Kasumi-1 (cell line): Measurements from ENCODE around the gene SPRY2.
"Not testable (repeated sequence)": the region's sequence is repeated elsewhere in the genome, so short reads cannot be mapped to it uniquely, and the experiment has no call there.

Experiments
- DNase-seq, 2 experiments: peaks; one replicate each; lab custom pipeline; 2025; lab: John Stamatoyannopoulos, UW

The SPRY2 gene, protein sequence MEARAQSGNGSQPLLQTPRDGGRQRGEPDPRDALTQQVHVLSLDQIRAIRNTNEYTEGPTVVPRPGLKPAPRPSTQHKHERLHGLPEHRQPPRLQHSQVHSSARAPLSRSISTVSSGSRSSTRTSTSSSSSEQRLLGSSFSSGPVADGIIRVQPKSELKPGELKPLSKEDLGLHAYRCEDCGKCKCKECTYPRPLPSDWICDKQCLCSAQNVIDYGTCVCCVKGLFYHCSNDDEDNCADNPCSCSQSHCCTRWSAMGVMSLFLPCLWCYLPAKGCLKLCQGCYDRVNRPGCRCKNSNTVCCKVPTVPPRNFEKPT

GRCh38 chr13:80341101-80341755 lies at the start of gene SPRY2:
SPRY2 (minus strand) TSS chr13:80341126; CDS start chr13:80337705, 3,421 bp downstream.
- DNase-seq: peak; percentile 96

- no peak for DNase-seq
These were observed 49.4 kb upstream of the SPRY2 start for GRCh38 chr13:80390338-80390737.

DNA sequence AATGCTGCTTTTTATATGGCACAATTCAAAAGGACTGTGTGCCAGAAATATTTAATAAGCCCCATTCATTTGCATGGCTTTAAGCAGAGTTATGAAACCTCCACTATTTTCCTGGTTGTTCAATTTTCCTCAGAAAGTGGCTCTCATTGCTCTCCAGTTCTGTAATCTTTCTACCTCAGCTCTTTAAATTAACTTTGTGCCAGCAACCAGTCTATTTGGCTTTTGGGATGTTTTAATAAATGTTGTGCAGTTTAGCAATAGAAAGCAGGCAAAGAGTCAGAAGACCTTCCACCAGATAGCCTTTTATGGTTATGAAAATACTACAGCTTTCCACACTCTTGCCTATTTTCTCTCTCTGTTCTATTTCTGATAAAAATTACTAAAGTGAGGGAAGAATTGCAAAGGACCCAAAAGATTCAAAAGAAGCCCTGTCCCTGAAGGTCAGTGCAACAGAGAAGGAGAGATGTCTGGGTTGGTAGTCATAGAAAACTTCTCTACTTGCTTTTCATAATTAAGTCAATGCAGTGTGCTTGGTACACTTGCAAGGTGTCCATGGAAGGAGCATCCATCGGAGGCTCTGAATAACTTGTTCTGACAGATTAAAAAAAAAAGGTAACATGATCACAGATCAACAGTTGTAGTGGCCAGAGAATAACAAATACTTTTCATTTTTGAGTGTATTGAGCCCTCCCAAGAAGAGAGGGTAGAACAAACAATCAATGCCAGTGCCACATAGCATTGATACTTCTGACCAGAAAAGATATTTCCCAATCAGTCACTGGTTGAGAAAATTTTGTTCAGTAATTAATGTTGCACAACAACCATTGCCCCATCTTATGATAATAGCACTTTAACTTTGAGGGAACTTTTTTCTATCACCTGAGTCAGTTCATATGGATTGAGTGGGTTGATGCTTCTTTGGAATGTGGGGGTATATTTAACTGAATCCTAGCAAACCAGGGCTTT lies 48.4 kb upstream of the SPRY2 start:
- no peak for DNase-seq

- no peak for DNase-seq
These were observed 47.6 kb upstream of the SPRY2 start for GRCh38 chr13:80388506-80388905.

DNA sequence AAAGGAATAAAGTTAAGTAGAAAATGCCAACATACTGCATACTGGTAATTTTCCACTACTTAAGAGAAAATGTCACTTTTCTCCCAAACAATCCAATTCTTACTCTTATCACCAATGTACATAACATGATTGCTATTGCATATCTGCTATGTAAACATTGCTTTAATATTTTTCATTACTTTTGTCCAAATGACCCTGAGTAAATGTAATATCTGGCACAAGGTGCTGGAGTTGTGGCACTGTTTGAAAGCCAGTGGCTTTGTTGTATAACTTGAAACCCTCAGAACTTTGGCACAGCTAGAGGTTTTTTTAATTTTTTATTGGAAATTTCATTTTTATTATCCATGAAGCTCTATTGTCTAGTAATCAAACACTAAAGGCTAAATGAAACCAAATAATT lies 45.7 kb upstream of the SPRY2 start:
- no peak for DNase-seq

DNA sequence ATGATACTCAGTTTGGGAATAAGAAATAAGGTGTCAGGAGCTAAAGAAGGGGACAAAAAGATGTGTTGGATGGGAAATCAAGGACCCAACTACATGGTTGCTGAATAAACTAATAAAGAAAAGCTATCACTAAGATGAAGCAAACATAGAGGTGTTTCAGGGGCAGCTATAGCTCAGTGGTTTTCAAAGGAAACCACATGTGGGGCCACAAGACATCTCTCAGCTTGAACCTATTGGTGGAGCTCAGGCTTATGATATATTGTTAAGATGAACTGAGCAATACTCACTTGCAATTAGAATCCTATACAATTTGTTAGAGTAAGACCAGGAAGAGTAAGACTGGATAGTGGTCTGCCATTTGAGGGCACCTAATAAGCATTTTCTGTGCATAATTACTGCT lies 45.1 kb upstream of the SPRY2 start:
- peak; percentile 43 to 61 for DNase-seq

DNA sequence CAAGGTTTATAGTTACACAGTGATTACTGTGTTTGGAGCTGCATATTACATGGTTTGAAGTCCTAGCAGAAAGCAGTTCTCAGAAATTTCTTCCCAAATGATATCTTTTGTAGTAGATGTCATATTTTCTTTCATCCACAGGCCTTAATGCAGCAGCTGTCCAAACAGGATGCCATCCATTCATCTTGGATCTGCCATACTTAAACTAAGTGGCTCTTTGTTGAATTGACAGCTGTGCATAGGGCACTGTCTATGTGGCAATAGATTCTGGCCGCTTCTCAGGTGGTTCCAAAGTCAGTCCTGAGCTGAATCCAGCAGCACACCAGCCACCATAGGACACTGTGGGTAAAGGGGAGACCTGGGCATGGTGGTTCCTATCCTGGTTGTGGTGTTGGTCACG lies 41.6 kb upstream of the SPRY2 start:
- DNase-seq: no peak

- DNase-seq: no peak
These were observed 38.3 kb upstream of the SPRY2 start for GRCh38 chr13:80379245-80379644.

- no peak for DNase-seq
These were observed 35.6 kb upstream of the SPRY2 start for GRCh38 chr13:80376554-80376953.

- no peak for DNase-seq
These were observed 34.0 kb upstream of the SPRY2 start for GRCh38 chr13:80374901-80375300.

DNA sequence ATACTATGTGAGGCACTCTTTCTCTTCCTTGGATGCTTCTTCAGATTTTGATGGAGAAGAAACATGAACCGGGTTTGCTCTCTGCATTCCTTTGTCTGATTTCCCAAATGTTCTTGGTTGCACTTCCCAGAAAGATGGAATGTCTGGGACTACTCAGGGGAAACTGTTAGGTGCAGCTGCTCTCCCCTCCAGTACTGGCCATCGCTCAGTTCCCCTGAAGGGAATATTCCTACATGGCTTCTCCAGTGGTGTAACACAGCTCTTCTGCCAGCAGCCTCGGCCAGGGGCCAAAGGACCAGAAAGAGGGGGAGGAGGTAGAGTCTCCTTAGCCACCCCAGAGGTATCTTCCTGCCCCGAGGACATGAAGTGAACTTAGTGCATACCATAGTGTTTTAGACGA lies 33.5 kb upstream of the SPRY2 start:
- DNase-seq: no peak

- DNase-seq: no peak
These were observed 31.0 kb upstream of the SPRY2 start for GRCh38 chr13:80371840-80372509.

DNA sequence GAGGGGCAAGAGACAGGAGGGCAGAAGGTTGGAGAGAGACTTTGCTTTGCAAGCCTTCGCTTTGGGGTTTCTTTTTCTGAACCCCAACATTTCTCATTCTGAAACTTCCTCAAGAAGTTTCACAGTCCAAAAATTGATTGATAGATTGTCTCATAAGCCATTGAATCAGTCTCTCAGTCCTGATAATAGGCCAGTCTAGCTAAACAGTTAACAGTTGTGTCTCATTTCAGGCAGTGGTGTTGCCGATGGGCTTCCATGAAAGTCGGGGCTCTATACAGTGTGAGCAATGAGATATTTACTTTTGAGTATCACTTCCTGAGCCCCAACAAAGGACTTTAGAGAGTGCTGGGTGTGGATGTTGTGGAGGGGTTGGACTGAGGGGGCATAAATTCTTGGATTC lies 26.5 kb upstream of the SPRY2 start:
- no peak for DNase-seq

GRCh38 chr13:80363890-80364503 lies 23.1 kb upstream of the SPRY2 start:
- DNase-seq: peak; percentile 43 to 60

DNA sequence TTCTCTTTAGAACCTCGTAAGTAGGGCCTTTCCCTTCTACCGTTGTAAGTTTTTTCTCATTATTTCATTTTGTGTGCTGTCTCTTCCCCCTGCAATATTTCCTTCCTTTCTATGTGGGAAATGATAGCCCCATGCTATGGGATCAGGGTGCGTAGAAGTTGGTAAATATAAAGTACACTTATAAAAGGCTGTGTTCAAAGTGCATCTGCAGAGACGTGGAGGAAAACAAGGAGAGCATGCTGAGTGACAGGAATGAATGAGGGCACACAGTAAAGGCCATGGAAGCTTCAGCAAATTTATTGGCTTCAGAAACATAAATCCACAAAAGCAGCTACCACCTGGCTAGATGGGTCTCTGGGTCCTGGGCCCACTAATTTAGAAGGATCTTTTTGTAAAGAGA lies 21.6 kb upstream of the SPRY2 start:
- no peak for DNase-seq

DNA sequence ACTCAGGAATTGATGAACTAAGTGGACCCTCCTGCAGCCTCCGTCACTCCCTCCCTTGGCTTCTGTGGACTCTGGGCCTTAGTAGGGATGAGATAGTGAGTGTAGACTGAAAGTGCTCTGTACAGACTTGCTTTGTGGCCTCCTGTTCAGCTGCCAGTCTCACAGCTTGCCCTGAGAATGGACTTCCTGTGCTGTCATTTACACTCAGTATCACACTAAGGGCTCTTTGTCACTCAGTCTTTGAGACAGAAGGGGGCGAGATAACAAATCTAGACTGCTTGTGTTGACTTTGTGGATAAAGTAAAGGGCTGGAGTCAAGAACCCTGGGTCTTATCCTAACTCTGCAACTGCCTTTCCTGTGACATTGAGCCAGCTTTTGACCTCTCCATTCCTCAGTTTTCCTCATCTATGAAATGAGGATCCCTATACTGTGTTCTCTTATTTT lies 21.0 kb upstream of the SPRY2 start:
- DNase-seq: peak; percentile 37 to 47

DNA sequence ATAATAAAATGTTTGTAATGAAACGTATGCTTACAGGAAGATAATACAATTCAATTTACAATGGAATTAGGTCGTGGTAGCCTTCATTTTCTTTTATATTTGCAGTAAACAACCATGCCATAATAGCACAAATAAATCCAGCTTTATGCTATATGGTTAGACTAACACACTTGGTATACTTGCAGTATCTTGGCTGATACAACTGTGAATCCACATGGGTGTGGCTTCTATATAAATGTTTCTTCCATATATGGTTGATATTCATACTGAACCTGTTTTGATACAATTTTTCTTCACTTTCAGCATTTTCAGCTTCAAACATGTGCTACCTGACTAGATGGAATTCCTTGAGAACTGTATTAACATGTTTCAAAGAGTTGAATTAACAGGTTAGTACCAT lies 20.4 kb upstream of the SPRY2 start:
- no peak for DNase-seq

DNA sequence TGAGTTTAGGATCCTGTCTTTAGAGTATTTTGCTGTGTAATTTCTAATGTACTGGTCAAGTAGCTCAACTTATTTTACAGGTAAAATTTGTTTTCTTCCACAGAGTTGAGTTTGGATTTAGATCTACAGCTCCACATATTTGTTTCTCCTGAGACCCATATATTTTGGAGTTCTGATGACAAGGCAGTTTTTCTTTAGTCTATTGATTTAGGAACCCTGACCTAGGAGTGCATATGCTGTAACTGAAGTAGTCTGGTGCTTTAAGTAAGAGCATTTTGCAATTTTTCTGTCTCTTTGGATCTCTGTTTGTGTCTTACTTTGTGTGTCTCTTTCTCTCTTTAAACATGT lies 19.5 kb upstream of the SPRY2 start:
- no peak for DNase-seq

DNA sequence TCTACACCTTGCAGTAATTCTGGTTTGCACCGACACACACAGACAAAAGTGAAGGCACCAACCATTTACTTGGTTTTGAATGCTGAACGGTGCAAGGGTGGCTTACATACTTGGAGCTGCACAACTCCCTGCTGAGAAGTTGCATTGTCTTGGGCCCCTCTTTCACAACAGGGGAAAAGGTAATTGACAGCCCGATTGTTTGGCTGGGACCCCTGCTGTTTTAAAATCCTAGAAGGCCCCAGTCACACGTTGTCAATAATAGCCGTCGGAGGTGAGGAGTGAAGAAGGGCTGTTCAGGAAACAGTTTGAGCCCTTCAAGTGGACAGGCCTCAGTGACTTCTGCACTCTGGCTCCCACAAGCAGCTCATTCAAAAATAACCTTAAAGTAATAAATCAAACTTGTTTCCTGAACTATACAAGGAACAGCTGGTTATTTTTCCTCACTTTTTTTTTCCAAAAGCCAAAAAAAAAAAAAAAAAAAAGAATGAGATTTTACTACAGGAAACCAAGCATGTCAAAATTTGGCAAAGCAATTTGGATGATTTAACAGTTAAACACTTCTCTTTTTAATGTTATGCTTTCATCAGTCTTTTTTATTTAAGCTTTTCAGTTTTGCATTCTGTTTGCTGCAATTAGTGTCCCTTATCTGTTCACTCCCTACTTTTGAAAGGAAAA lies 19.0 kb upstream of the SPRY2 start:
- DNase-seq: no peak

GRCh38 chr13:80359414-80359777 lies 18.5 kb upstream of the SPRY2 start:
- DNase-seq: no peak

DNA sequence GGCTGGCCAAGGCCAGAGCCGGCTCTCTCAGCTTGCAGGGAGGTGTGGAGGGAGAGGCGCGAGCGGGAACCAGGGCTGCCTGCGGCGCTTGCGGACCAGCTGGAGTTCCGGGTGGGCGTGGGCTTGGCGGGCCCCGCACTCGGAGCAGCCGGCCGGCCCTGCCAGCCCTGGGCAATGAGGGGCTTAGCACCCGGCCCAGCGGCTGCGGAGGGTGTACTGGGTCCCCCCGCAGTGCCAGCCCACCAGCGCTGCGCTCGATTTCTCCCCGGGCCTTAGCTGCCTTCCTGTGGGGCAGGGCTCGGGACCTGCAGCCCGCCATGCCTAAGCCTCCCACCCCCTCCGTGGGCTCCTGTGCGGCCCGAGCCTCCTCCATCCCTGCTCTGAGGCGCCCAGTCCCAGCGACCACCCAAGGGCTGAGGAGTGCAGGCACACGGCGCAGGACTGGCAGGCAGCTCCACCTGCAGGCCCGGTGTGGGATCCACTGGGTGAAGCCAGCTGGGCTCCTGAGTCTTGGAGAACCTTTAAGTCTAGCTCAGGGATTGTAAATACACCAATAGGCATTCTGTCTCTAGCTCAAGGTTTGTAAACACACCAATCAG lies 14.7 kb upstream of the SPRY2 start:
- not testable (repeated sequence) for DNase-seq
